A673 (cell line): Measurements from ENCODE around the gene CBLC. TPM values are rescaled to one million over a fixed set of nuclear protein-coding genes. Genes with fewer than 3 reads are reported as not detected.
A peak's percentile ranks its signal among the peaks of the same experiment; 100 is the strongest.

ENCODE experiments used
- BruUV-seq: library from RNA; stranded (reverse); fragments of 400-500 nt; replicated peaks from 2 replicates; lab custom pipeline; 2021; lab: Mats Ljungman, UMichigan
- CTCF ChIA-PET: fragments of 300-600 bp; sonication (Branson Sonifier 250); formaldehyde crosslinking; loops from one replicate; lab custom pipeline; 2022; ENCODE audit warnings: antibody characterized with exemption; lab: Charles Lee
- POLR2A ChIA-PET: fragments of 300-600 bp; sonication (Branson Sonifier 250); formaldehyde crosslinking; loops from one replicate; lab custom pipeline; 2022; ENCODE audit warnings: antibody characterized with exemption; ENCODE audit not compliant: low non-redundant PET; lab: Charles Lee
- DNase-seq: peaks from one replicate; pipeline ENCODE4 v3.0.0-alpha.2; 2015; ENCODE audit warnings: low spot score
- H3K27ac ChIP-seq: fragments of 200-600 bp; sonication (generic); 2 replicates; pipeline ENCODE4 v1.5.1; 2016; ENCODE audit warnings: mixed run types, low read depth, mild to moderate bottlenecking, mixed read lengths, antibody characterized with exemption, low read length; ENCODE audit not compliant: poor library complexity, severe bottlenecking
- H3K27me3 ChIP-seq: fragments of 200-600 bp; sonication (generic); replicated peaks from 2 replicates; pipeline ENCODE4 v1.6.1; 2017; ENCODE audit warnings: mixed run types, low read depth, mild to moderate bottlenecking, mixed read lengths, antibody characterized with exemption, low read length; ENCODE audit not compliant: insufficient read depth, poor library complexity
- H3K36me3 ChIP-seq: fragments of 200-600 bp; sonication (generic); 2 replicates; pipeline ENCODE4 v1.6.1; 2016; ENCODE audit warnings: mixed run types, mild to moderate bottlenecking, mixed read lengths, antibody characterized with exemption, low read length; ENCODE audit not compliant: insufficient read depth, poor library complexity, severe bottlenecking
- H3K4me1 ChIP-seq: fragments of 200-600 bp; sonication (generic); 2 replicates; pipeline ENCODE4 v1.6.1; 2017; ENCODE audit warnings: mixed run types, mild to moderate bottlenecking, mixed read lengths, antibody characterized with exemption, low read length; ENCODE audit not compliant: insufficient read depth, poor library complexity, severe bottlenecking
- H3K4me3 ChIP-seq: fragments of 200-600 bp; sonication (generic); 2 replicates; pipeline ENCODE4 v1.5.1; 2016; ENCODE audit warnings: low read depth, mixed run types, mild to moderate bottlenecking, mixed read lengths, low read length; ENCODE audit not compliant: poor library complexity, severe bottlenecking
- H3K9me3 ChIP-seq: fragments of 200-600 bp; sonication (generic); 2 replicates; pipeline ENCODE4 v1.6.1; 2016; ENCODE audit warnings: mixed run types, low read depth, mild to moderate bottlenecking, mixed read lengths, antibody characterized with exemption, low read length; ENCODE audit not compliant: poor library complexity, severe bottlenecking
- EZH2 ChIP-seq: fragments of 200-600 bp; sonication (generic); IDR thresholded peaks from 2 replicates; pipeline ENCODE4 v1.6.1; 2017; ENCODE audit warnings: borderline replicate concordance, low read depth, mild to moderate bottlenecking, mixed read lengths, antibody characterized with exemption, low read length; ENCODE audit not compliant: poor library complexity, severe bottlenecking
- intact Hi-C: fragments of 100-400 bp; cut with micrococcal nuclease; formaldehyde crosslinking; loops from one replicate; pipeline ENCODE4 v1.10.0; 2022; ENCODE audit not compliant: unreplicated experiment
- total RNA-seq: library from RNA; stranded (reverse); gene quantifications from 2 replicates; pipeline ENCODE4 v1.2.3, GENCODE V29; 2021
- TF ChIP-seq, protein P1 (sequence below): fragments of 300-800, 200-600 bp; sonication (generic); conservative IDR thresholded peaks from 2 replicates; pipeline ENCODE4 v1.5.1; 2017; ENCODE audit warnings: low read depth, mild to moderate bottlenecking, antibody characterized with exemption, low read length, moderate library complexity, mixed read lengths

CBLC gene
- total RNA-seq, 1 experiment from 2014 or later = not detected

DNA sequence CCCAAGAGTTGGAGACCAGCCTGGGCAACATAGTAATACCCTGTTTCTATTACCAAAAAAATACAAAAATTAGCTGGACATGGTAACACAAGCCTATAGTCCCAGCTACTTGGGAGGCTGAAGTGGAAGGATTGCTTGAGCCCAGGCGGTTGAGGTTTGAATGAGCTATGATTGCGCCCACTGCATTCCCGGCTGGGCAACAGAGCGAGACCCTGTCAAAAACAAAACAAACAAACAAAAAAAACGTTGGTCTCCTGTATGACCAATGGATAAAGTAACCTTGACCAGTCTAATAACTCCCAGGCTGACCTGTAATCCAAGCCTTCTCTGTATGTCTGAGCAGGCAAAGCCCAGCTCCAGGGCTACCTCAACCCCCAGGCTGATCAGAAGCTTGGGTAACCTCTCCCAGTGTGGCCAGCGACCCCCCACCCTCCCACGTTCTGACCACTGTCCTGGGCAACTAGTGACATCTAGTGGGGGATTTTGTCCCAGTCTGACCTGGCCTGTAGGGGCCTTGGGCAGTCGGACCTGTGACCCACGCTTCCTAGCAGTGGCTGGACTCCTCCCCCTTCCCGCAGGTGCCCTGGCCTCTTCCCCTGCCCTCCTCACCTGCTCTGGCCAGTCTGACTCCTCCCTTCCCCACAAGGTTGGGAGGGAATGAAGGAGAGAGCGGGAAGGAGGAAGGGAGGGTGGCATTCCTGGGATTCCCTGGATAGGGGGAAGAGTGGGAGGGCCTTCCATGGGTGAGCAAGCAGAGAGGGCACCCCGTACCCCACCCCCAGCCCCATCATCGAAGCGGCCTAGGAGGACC lies 30.2 kb downstream of the CBLC start:
- Histone ChIP-seq H3K36me3 (no peaks in the 10 kb centered on the region), H3K27me3 (no peaks in the 10 kb centered on the region), H3K27ac (no peak overlapping the region), H3K9me3 (no peaks in the 10 kb centered on the region), H3K4me3 (no peak overlapping the region), H3K4me1 (no peaks in the 10 kb centered on the region)
- TF ChIP-seq EZH2 = no peak
- TF ChIP-seq, protein P1, sequence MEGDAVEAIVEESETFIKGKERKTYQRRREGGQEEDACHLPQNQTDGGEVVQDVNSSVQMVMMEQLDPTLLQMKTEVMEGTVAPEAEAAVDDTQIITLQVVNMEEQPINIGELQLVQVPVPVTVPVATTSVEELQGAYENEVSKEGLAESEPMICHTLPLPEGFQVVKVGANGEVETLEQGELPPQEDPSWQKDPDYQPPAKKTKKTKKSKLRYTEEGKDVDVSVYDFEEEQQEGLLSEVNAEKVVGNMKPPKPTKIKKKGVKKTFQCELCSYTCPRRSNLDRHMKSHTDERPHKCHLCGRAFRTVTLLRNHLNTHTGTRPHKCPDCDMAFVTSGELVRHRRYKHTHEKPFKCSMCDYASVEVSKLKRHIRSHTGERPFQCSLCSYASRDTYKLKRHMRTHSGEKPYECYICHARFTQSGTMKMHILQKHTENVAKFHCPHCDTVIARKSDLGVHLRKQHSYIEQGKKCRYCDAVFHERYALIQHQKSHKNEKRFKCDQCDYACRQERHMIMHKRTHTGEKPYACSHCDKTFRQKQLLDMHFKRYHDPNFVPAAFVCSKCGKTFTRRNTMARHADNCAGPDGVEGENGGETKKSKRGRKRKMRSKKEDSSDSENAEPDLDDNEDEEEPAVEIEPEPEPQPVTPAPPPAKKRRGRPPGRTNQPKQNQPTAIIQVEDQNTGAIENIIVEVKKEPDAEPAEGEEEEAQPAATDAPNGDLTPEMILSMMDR = 0 out of 2 replicates have a peak, but pooled peaks have one; percentile 12
- no TSS peak for BruUV-seq
- CTCF ChIA-PET = interaction anchor here (1.2 kb wide), 1 partner anchor 37 kb away, joined by 4 read pairs; no protein-coding TSS in a partner anchor
- POLR2A ChIA-PET = no interaction called here
- intact Hi-C loops = no loop called here
- no peak for DNase-seq

DNA sequence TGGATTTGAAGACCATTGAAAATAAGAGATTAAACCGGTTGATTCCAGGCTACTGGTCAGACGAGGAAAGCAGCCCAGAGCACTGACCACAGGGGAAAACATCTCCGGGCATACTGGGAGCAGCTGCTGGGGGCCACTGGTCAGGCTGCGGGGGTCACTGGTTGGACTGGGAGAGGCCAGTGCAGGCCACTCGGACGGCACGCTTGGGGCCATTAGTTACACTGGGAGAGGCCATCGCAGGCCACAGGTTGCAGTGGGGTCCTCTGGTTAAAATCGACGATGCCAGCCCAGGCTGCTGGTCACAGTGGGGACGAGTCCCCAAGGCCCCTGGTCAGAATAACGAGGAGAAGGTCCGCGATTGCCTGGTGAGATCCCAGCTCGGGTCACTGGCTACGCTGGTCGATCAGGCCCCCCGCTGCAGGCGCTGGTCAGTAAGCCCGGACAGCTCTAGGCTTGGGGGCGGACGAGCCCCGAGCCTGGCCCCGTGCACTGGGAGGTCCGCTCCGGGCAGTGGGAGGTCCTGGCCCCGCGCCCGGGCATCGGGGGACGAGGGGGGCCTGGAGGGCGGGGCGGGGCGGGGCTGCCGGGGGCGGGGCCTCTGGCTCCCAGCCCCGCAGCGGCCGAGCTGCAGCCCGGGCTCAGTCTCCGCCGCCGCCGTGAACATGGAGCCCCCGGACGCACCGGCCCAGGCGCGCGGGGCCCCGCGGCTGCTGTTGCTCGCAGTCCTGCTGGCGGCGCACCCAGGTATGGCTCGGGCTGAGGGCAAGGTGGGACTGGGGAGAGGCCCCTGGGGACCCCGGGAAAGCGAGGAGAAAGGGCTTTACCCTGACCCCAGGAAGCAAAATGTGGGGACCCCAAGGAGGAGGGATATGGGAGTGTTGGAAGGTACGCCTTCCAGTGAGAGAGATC lies 31.0 kb downstream of the CBLC start, which contains the start of gene BCAM:
TSS of gene BCAM (plus strand) at position 641 of the 909 bp plus-strand sequence. CDS start at position 663, 22 bp downstream.
- Histone ChIP-seq H3K9me3 (no peaks in the 10 kb centered on the region), H3K36me3 (no peaks in the 10 kb centered on the region), H3K27me3 (no peaks in the 10 kb centered on the region), H3K27ac (peak within 1 kb of the TSS; percentile 41), H3K4me3 (peak within 1 kb of the TSS; percentile 51), H3K4me1 (no peaks in the 10 kb centered on the region)
- intact Hi-C loops = no loop called here
- POLR2A ChIA-PET = interaction anchor here (0.7 kb wide), 1 partner anchor 127 kb away, joined by 11 read pairs; no protein-coding TSS in a partner anchor
- no TSS peak for BruUV-seq
- peak; percentile 45 for DNase-seq
- TF ChIP-seq, protein P1 = no peak
- CTCF ChIA-PET = no interaction called here

DNA sequence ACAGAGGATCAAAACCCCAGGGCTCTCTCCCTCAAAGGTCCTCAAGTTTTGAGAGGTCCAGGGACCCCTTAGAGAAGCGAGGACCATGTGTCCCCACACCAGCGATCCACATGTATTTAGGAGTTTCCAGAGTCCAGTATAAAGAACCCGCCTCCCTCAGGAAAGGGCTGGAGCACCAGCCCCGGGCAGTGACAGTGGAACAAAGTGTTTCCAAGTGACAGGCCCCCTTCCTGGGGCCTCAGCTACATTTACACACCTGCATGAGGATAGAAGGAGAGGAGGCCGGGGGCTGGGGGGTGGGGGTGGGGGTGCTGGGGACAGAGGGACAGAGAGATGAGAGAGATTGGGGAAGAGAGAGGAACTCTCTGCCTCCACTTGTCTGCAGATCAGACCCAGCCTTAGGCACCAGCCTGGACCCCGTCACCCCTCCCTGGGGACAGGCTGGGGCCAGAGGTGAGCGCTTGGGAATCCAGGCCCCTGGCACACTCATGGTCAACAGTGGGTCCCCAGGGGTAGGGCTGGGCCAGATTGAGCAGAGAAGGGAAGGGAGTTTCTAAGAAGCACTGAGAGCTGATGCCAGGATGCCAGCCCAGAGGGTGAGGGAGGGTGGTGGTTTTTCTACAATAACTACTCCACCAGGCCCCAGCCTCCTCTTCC lies 32.0 kb downstream of the CBLC start:
- Histone ChIP-seq H3K4me1 (no peaks in the 10 kb centered on the region), H3K27me3 (no peaks in the 10 kb centered on the region), H3K9me3 (no peaks in the 10 kb centered on the region), H3K36me3 (no peaks in the 10 kb centered on the region), H3K4me3 (peak overlapping the region; percentile 51), H3K27ac (no peak overlapping the region)
- no peak for TF ChIP-seq EZH2
- TF ChIP-seq, protein P1 = no peak
- intact Hi-C loops = no loop called here
- POLR2A ChIA-PET = no interaction called here
- no peak for DNase-seq
- no TSS peak for BruUV-seq
- CTCF ChIA-PET = no interaction called here
